ENCODE measurements around the gene BCAM.
"Not testable (repeated sequence)": the region's sequence is repeated elsewhere in the genome, so short reads cannot be mapped to it uniquely, and the experiment has no call there.

Gene BCAM

DNA sequence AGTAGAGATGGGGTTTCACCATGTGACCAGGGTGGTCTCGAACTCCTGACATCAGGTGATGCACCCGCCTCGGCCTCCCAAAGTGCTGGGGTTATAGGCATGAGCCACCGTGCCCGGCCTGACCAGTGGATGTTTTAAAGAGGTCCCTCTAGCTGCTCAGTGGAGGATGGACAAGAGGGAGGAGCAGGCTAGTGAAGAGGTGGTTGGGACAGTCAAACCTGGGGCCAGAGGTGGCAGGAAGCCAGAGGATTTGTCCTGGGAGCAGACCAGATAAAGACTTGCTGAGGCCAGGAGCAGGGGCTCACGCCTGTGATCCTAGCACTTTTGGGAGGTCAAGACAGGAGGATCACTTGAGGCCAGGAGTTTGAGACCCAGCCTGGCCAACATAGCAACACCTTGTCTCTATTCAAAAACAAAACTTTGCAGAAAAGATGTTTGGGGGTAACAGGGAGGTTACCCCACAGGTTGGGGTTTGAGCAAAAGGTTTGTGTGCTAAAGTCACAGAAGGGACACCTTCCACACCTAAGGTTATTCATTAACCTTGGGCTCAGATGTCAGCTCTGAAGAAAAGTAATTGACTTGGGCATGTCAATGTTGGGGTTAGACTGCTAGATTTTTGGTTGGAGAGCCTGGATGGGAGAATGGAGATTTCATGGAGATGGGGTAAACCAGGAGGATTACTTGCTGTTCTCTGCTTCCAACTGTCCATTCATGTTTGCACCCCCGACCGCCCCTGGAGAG, 9.0 kb downstream of the BCAM start:
- DNase-seq (ENCODE audit: low read depth), result no peak

DNA sequence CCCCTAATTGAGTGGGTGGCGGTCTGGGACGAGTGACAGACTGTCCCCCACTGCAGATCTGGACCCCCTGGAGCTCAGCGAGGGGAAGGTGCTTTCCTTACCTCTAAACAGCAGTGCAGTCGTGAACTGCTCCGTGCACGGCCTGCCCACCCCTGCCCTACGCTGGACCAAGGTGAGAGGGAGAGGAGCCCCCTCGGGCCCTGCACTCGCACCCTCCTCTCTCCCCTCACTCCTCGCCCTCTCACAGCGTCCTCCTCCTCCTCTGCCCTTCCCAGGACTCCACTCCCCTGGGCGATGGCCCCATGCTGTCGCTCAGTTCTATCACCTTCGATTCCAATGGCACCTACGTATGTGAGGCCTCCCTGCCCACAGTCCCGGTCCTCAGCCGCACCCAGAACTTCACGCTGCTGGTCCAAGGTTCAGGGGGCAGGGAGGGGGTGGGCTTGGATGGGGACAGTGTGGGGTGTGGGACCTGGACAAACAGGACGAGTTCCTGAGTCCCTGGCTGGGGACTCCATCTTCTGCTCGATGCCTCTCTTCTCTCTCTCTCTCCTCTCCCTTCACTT, 9.6 kb downstream of the BCAM start:
- no peak for DNase-seq (ENCODE audit: low read depth)

DNA sequence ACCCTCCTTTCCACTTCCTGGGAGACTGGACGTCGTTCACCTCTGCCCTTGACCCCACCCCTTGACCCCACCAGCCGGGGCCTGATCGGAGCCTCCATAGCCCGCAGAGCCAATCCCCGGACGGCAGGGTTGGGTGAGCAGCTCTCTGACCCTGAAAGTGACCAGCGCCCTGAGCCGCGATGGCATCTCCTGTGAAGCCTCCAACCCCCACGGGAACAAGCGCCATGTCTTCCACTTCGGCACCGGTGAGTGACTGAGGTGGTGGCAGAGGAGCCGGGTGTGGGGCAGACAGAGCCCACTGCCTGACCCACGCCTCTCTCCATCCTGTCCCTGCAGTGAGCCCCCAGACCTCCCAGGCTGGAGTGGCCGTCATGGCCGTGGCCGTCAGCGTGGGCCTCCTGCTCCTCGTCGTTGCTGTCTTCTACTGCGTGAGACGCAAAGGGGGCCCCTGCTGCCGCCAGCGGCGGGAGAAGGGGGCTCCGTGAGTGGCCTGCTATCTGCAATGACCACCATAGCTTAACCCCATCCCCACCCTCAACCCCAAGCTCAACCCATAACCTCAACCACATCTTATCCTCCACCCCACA, 10.4 kb downstream of the BCAM start:
- DNase-seq (ENCODE audit: low read depth), result no peak

GRCh38 chr19:44820648-44821609, 12.0 kb downstream of the BCAM start:
- DNase-seq (ENCODE audit: low read depth), result no peak

GRCh38 chr19:44822177-44822576, 13.3 kb downstream of the BCAM start:
- no peak for DNase-seq (ENCODE audit: low read depth)

GRCh38 chr19:44822670-44823372, 13.9 kb downstream of the BCAM start:
- no peak for DNase-seq (ENCODE audit: low read depth)

DNA sequence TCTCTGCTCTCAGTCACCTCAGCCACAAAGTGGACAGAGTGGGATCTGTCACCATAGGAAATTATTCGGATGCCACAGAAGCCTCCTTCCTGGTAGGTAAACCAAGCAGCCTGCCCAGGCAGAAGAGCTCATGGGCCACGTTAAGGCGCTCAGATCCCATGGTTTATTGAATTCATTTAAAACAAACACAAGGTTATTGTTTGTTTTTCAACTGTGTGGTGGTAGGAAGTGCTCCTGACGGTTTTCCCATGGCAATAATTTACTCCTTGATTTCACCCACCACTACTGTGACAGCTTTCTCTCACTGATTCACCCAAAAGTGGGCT, 14.4 kb downstream of the BCAM start:
- DNase-seq (ENCODE audit: low read depth), result no peak

- DNase-seq (ENCODE audit: low read depth), result no peak
These were observed 15.9 kb downstream of the BCAM start for GRCh38 chr19:44824761-44825160.

DNA sequence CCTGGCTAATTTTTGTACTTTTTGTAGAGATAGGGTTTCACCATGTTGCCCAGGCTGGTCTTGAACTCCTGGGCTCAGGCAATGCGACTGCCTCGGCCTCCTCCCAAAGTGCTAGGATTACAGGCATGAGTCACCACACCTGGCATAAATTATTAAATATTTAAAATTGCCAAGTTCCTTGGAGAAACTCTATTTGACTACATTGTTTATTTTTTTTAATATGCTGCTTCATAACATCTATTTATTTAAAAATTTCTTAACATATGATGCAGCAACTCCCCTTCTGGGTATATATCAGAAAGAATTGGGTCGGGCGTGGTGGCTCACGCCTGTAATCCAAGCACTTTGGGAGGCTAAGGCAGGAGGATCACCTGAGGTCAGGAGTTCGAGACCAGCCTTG, 24.0 kb downstream of the BCAM start:
- not testable (repeated sequence) for DNase-seq (ENCODE audit: low read depth)

GRCh38 chr19:44834399-44834798, 25.5 kb downstream of the BCAM start:
- not testable (repeated sequence) for DNase-seq (ENCODE audit: low read depth)

GRCh38 chr19:44839276-44839675, 30.4 kb downstream of the BCAM start:
- no peak for DNase-seq (ENCODE audit: low read depth)

GRCh38 chr19:44840811-44841210, 31.9 kb downstream of the BCAM start:
- no peak for DNase-seq (ENCODE audit: low read depth)

DNA sequence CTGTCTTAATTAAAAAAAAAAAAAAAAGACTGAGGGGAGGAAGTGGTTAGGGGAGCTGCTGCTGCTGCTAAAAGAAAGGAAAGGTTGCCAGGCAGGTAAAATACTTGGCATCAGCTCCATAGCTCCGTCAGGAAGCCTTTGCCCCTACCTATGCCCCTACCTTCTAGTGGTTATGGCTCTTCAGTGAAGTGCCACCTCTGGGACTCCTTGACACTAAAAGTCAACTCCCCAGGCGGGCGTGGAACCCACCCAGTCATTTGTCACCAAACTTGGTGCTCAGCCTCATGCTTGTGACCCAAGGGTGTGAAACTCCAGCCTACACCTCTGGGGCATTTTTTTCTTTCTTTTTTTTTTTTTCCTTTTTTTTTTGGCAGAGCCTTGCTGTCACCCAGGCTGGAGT, 32.3 kb downstream of the BCAM start:
- DNase-seq (ENCODE audit: low read depth), result no peak

DNA sequence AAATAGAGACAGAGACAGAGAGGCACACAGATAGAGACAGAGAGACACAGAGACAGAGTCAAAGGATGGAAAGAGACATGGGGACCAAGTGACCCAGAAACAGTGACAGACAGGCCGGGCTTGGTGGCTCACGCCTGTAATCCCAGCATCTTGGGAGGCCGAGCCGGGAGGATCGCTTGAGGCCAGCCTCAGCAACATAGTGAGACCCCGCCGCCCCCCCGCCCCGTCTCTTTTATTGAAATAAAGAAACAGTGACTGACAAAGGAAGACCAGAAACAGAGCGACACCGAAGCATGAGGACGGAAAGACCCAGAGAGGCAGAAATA, 36.3 kb downstream of the BCAM start:
- no peak for DNase-seq (ENCODE audit: low read depth)

- DNase-seq (ENCODE audit: low read depth), result peak; percentile 71
These were observed 36.9 kb downstream of the BCAM start, which contains the start of gene NECTIN2 for GRCh38 chr19:44845612-44846454. Gene NECTIN2 (plus strand): TSS chr19:44846297. CDS start chr19:44846526, 229 bp downstream.

DNA sequence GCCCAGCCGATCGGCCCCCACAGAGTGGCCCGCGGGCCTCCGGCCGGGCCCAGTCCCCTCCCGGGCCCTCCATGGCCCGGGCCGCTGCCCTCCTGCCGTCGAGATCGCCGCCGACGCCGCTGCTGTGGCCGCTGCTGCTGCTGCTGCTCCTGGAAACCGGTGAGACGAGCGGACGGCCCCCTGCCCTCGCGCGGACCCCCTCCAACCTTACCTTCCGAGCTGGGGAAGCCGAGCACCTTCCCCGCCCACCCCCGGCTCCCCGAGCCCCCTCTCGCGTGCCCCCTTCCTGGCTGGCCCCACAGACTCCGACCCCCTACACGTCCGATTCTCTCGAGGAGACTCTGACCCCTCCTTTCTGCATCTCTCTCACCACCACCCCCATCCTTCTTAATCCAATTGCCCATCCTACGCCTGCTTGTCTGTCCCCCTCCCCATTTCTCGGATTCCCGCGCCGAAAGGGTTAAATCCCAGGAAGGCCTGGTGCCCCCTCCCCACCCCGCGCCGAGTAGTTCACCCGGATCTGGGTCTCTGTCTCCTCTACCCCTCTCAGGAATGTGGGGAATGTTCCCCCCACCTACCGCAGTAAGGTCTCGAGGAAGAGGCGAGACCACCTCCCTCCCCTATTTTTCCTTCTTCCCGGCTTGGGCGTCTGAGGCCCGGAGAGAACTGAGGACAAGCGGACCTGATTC, 37.7 kb downstream of the BCAM start:
- no peak for DNase-seq (ENCODE audit: low read depth)

DNA sequence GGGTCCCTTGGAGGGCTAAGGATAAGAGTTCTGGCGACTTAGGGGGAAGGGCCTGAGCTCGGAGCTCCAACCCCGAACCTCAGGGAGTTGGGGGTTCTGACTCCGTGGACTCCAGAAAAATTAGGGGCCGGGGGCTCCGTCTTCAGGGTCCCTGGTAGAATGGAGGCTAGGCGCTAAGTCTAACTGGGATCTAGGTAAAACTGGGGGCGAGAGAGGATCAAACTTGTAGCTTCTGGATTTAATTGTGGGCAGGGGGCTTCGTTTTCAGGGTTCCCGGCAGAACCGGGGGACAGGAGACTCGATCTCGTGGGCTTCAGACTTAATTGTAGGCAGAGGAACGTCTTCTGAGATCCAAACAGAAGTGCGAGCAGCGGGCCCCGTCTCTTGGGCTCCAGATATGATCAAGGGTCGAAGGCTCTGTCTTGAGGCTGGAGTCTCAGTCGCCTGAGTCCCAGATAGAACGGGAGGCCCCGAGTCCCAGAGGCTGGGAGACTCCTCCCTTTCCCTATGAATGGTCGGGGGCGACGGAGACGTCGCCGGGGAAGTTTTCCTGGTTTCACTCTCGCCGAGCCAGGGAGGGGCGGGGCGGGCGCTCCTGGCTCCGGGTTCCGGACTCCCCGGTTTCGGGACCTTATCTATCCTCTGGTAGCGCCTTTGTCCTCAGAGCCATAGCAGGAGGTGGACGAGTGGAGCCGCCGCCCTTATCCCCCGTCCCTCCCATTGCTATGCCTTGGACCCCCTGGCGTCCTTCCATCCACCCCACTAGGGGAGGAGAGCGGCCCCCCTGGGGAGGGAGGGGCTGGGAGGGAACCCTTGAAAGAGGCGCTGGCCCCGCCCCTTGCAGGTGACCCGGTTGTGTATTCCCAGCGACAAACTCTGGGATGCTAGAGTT, 38.5 kb downstream of the BCAM start:
- DNase-seq (ENCODE audit: low read depth), result no peak

- no peak for DNase-seq (ENCODE audit: low read depth)
These were observed 39.3 kb downstream of the BCAM start for GRCh38 chr19:44848036-44848811.
